CD4-positive, alpha-beta T cell treated with Interferon gamma for 1 hour (primary cell): ENCODE results near the gene PRELID2.
"Not testable (repeated sequence)": the region's sequence is repeated elsewhere in the genome, so short reads cannot be mapped to it uniquely, and the experiment has no call there.

Experiments
- DNase-seq: peaks from one replicate; pipeline ENCODE4 v3.0.0-alpha.2; 2020

PRELID2 gene

GRCh38 chr5:145729956-145730355 is 105.2 kb downstream of the PRELID2 start:
- not testable (repeated sequence) for DNase-seq

GRCh38 chr5:145723516-145723915 is 111.6 kb downstream of the PRELID2 start:
- DNase-seq = no peak

- DNase-seq = no peak
These were observed 116.2 kb downstream of the PRELID2 start for GRCh38 chr5:145718956-145719355.

GRCh38 chr5:145715412-145715811 is 119.7 kb downstream of the PRELID2 start:
- DNase-seq = no peak

DNA sequence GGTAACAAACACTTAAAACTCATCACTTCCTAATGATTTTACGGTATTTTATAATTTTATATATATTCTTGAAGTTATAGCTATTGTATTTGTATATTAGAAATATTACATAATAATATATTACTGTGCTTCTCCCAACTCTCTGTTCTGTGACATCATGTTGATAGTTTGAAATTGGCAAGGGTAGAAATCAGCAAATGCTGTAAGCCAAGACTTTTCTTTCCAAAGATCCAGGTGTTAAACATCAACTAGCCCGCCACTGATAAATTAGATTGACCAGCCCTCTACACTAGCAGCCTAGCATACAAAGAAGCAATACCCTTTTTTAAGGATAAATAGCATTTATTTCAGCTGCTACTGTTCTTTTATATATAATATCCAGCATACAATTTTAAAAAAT is 122.9 kb downstream of the PRELID2 start:
- DNase-seq = no peak

GRCh38 chr5:145711417-145711816 is 123.7 kb downstream of the PRELID2 start:
- no peak for DNase-seq
